Muscle layer of colon (tissue), 2 donors: ENCODE data around the gene TBC1D4.

Experiments used
- H3K27ac ChIP-seq: one replicate; pipeline ENCODE4 v1.7.0; 2013; ENCODE audit warnings: low read depth, mild to moderate bottlenecking, low read length, moderate library complexity
- H3K27me3 ChIP-seq, 2 donors: one replicate each; pipeline ENCODE4 v1.7.0; 2013; ENCODE audit warnings: low read length in 2 of 2, mild to moderate bottlenecking in 2 of 2; ENCODE audit not compliant: insufficient read depth in 2 of 2, control insufficient read depth in 1 of 2
- H3K36me3 ChIP-seq: one replicate; pipeline ENCODE4 v1.7.0; 2013; ENCODE audit warnings: mild to moderate bottlenecking, low read length; ENCODE audit not compliant: insufficient read depth
- H3K4me1 ChIP-seq: one replicate; pipeline ENCODE4 v1.7.0; 2013; ENCODE audit warnings: mild to moderate bottlenecking, low read length; ENCODE audit not compliant: insufficient read depth
- H3K4me3 ChIP-seq, 2 donors: one replicate each; pipeline ENCODE4 v1.7.0; 2013; ENCODE audit warnings: low read length in 2 of 2, low read depth in 1 of 2, mild to moderate bottlenecking in 1 of 2, moderate library complexity in 1 of 2
- H3K9ac ChIP-seq: one replicate; pipeline ENCODE4 v1.7.0; 2013; ENCODE audit warnings: low read length
- H3K9me3 ChIP-seq: one replicate; pipeline ENCODE4 v1.7.0; 2013; ENCODE audit warnings: mild to moderate bottlenecking, low read length
- donor health status: abdominal sarcoma.
- donor health status: Adenocarcinoma of cecum.

The TBC1D4 gene

DNA sequence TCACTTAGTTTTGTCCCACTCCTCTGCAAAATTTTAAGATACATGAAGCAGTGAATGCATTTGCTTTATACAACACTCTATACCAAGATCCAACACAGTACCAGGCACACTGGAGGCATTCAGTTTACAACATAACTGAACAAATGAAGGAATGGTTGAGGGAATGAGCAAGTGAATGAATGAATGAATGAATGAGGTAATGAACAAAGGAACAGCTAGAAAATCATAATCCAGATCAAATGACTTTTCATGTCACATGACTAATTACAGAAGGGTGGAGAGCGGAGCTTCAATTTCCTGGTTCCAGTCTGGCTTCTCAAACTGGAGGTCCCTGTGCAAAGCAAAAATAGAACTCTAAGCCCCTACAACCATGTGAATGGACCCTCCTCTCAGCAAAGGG lies 16.7 kb downstream of the TBC1D4 start:
- Histone ChIP-seq H3K4me1 (no peaks in the 10 kb centered on the region), H3K27ac (no peak overlapping the region), H3K4me3 (no peak overlapping the region), H3K27me3 (no peaks in the 10 kb centered on the region), H3K36me3 (no peaks in the 10 kb centered on the region), H3K9ac (no peak overlapping the region), H3K9me3 (no peaks in the 10 kb centered on the region)

DNA sequence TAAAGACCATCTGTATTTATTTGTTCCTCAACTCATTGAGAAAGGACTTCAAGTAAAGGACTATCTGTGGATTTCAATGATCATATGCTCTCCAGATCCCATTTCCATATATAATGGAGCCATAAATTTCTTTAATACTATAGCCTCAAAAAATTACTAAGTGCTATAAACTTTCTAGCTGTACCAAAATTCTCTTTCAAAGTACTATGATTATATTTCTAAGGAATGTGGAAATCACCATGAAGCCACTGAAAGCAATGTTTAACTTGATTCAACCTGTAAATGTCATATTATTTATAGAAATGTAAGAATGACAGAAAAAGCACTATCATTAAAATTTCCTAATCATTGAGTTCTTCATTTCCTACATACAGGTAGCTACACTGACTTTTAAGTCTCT lies 20.7 kb downstream of the TBC1D4 start:
- H3K4me1 ChIP-seq: peaks cover 4% of the 10 kb centered on the region
- H3K9ac ChIP-seq: no peak overlapping the region

DNA sequence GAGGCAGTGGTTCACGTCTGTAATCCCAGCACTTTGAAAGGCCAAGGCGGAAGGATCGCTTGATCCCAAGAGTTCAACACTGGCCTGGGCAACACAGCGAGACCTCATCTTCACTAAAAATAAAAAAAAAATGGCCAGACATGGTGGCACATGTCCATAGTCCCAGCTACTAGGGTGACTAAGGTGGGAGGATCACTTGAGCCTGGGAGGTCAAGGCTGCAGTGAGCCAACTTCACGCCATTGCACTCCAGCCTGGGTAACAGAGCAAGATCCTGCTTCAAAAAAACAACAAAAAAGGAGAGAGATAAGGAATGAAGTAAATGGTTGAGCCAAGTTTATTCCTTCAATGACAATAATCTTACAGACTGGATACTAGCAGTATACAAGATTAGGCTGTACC lies 21.3 kb downstream of the TBC1D4 start:
- Histone ChIP-seq H3K36me3 (no peaks in the 10 kb centered on the region), H3K9me3 (no peaks in the 10 kb centered on the region), H3K4me1 (peaks cover 7% of the 10 kb centered on the region), H3K9ac (no peak overlapping the region), H3K27ac (no peak overlapping the region), H3K4me3 (no peak overlapping the region), H3K27me3 (no peaks in the 10 kb centered on the region)

More for the DNA sequence above, 20.7 kb downstream of the TBC1D4 start:
- Histone ChIP-seq H3K36me3 (no peaks in the 10 kb centered on the region), H3K9me3 (no peaks in the 10 kb centered on the region), H3K27me3 (no peaks in the 10 kb centered on the region), H3K27ac (no peak overlapping the region), H3K4me3 (no peak overlapping the region)

DNA sequence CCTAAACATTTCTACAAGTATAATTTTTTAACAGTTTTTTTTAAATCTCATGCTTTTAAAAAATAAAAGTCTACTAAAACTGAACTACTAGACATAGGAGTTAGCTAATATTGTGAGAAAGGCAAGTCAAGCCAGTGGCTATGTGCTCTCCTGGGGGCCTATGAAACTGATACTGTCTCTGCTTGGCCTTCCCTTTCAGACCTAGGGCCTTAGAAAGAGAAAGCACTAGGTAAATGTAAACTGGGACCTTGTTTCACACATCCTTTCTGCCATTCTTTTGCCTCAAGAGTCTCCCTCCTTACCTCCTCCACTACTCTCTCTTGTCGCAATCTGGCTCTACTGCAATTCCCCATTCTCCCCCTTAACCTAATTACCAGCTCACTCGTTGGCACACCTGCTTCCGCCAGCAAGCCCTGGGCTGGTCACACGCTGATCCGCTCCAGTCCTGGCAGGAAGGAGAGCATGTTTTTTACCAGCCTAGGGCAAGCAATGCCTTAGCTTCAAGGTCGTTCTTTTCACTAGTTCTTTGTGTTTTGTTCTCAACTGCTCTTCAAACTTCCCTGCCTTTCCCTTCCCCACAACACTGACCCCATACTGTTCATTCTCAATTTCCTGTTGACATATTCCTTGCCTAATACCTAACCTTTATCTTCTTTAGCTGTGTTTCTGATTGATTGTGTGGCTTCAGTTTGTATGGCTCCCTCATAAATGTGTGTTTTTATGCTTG lies 23.1 kb downstream of the TBC1D4 start:
- peaks cover 7% of the 10 kb centered on the region for H3K4me1 ChIP-seq
- H3K9ac ChIP-seq: no peak overlapping the region
- no peaks in the 10 kb centered on the region for H3K27me3 ChIP-seq
- no peak overlapping the region for H3K4me3 ChIP-seq
- H3K36me3 ChIP-seq: no peaks in the 10 kb centered on the region
- H3K27ac ChIP-seq: no peak overlapping the region
- H3K9me3 ChIP-seq: no peaks in the 10 kb centered on the region

DNA sequence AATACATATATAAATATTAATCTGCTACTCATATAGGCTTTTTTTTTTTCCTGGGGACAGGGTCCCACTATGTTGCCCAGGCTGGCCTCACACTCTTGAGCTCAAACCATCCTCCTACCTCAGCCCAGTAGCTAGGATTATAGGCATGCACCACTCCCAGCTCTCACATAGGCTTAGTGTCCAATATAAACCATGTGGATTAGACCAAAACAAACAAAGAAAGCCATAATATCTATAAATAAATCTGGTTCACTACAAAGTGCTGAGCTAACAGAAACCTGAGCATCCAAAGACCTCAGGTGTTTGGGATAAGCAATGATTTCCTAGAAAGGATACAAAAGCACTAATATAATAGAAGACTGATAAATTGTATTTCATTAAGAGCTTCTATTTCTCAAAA lies 26.0 kb downstream of the TBC1D4 start:
- H3K4me3 ChIP-seq: no peak overlapping the region
- H3K9ac ChIP-seq: no peak overlapping the region
- H3K27ac ChIP-seq: no peak overlapping the region
- no peaks in the 10 kb centered on the region for H3K9me3 ChIP-seq
- no peaks in the 10 kb centered on the region for H3K36me3 ChIP-seq
- no peaks in the 10 kb centered on the region for H3K27me3 ChIP-seq
- H3K4me1 ChIP-seq: peaks cover 7% of the 10 kb centered on the region

DNA sequence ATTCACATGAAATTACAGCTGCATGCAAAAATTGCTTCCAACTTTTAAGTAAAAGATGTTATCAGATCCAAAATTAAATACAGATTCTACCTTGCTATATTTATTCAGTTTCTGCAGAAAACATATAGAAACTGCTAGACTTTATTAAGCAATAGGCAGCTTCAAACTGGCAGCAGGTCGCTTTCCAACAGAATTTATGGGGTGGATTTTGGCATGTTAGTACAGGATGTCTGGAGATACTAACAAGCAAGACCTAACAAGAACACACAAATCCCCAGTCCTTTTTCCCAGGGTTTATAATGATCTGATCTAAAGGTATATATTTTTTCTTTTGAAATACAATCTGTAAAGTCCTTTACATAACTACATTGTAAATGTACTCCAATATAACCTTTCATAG lies 27.5 kb downstream of the TBC1D4 start:
- no peaks in the 10 kb centered on the region for H3K27me3 ChIP-seq
- no peaks in the 10 kb centered on the region for H3K9me3 ChIP-seq
- peaks cover 7% of the 10 kb centered on the region for H3K4me1 ChIP-seq
- no peak overlapping the region for H3K27ac ChIP-seq
- H3K9ac ChIP-seq: no peak overlapping the region
- H3K4me3 ChIP-seq: no peak overlapping the region
- H3K36me3 ChIP-seq: no peaks in the 10 kb centered on the region

DNA sequence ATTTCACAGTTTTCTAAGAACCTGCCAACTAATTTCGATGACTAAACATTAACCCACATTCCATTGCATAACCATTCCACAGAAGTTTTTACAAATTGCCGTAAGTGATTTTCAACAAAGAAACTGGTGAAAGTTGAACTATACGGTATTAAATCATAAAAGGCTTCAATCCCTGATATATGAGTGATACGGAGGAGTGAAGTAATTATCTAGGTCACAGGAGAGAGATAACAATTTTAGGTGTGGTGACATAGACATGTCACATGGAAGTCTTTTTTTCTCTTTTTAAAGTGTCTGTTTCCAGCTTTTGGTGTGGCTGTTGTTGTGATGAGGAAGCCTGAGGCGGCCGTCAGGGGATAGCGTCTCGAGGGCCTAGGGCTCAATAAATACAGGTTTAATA lies 29.4 kb downstream of the TBC1D4 start:
- H3K36me3 ChIP-seq: no peaks in the 10 kb centered on the region
- H3K27me3 ChIP-seq: no peaks in the 10 kb centered on the region
- peaks cover 7% of the 10 kb centered on the region for H3K4me1 ChIP-seq
- no peak overlapping the region for H3K9ac ChIP-seq
- no peak overlapping the region for H3K4me3 ChIP-seq
- no peaks in the 10 kb centered on the region for H3K9me3 ChIP-seq
- H3K27ac ChIP-seq: no peak overlapping the region

DNA sequence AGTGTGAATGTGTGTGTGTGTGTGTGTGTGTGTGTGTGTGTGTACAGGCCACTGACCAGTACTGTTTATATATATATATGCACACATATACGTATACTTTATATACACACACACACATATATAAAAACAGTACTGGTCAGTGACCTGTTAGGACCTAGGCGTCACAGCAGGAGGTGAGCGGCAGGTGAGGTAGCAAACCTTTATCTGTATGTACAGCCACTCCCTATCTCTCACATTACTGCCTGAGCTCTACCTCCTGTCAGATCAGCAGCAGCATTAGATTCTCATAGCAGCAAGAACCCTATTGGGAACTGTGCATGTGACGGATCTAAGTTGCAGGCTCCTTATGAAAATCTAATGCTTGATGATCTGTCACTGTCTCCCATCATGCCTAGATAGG lies 34.5 kb downstream of the TBC1D4 start:
- Histone ChIP-seq H3K36me3 (no peaks in the 10 kb centered on the region), H3K27me3 (no peaks in the 10 kb centered on the region), H3K9me3 (no peaks in the 10 kb centered on the region), H3K4me3 (no peak overlapping the region), H3K27ac (no peak overlapping the region), H3K9ac (no peak overlapping the region), H3K4me1 (peaks cover 21% of the 10 kb centered on the region)

DNA sequence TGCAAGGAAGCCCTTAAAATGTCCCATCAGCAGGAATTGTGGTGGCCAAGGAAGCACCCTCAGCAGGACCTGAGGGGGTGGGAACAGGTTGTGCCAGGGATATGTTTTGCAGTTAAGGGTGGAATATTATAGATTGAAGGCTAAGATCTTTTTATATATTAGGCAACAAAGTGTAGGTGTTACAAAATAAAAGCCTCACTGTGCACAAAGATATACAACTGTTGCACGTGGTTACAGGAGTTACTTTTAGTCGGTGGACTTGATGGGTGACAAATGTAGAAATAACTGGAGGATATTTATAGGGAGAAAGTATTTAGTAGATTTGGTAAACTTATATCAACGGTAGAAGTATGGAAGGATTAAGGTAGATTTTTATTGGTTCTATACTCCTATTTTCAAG lies 35.1 kb downstream of the TBC1D4 start:
- H3K27ac ChIP-seq: no peak overlapping the region

DNA sequence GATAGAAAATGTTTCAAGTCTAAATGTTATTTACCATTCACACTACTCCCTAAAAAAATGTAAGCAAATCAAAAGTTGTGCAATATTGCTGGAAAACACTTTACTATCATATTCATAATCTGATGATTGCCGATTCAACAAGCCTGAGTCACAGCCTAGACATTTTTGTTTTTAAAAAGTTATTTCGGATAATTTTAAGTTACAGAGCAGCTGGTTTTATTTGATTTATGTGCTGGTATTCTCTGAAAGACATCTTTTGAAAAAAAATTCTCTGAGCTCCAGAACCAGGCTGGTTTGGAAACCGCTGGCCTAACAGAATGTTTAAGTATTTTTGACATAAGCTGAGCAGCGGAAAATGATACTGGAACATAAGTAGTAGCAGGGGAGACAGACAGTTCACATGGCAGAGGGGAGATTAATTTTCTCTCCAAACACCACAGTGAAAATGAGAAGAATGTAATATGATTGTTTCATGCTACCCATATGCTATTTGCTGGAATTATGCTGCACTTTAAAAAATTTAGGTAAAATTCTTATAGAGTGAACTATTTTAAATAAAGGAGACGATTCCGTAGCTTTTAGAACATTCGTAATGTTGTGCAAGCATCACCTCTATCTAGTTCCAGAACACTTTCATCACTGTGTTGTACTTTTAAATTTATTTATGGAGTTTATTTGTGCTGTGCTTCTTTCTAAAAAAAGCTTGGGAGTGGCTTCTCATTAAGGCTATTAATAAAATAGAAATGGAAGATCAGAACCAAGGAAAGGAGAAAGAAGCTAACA lies 36.1 kb downstream of the TBC1D4 start:
- no peaks in the 10 kb centered on the region for H3K36me3 ChIP-seq
- H3K4me3 ChIP-seq: no peak overlapping the region
- H3K9me3 ChIP-seq: no peaks in the 10 kb centered on the region
- no peak overlapping the region for H3K27ac ChIP-seq
- H3K4me1 ChIP-seq: peaks cover 22% of the 10 kb centered on the region
- H3K27me3 ChIP-seq: no peaks in the 10 kb centered on the region
- no peak overlapping the region for H3K9ac ChIP-seq

More for the DNA sequence above, 35.1 kb downstream of the TBC1D4 start:
- Histone ChIP-seq H3K36me3 (no peaks in the 10 kb centered on the region), H3K27me3 (no peaks in the 10 kb centered on the region), H3K9me3 (no peaks in the 10 kb centered on the region), H3K4me3 (no peak overlapping the region), H3K9ac (no peak overlapping the region), H3K4me1 (peaks cover 22% of the 10 kb centered on the region)

DNA sequence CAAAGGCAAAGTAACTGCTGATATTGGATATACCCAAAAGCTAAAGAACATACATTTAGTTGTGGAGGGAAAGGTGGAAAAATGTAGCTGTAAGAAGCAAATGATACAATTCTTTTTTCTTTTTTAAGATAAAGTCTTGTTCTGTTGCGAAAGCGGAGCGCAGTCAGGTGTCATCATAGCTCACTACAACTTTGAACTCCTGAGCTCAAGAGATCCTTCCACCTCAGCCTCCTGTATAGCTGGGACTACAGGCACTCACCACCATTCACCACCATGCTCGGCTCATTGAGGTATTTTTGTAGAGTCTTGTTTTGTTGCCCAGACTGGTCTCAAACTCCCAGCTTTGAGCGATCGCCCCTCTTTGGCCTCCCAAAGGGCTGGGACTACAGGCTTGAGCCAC lies 38.0 kb downstream of the TBC1D4 start:
- H3K9me3 ChIP-seq: no peaks in the 10 kb centered on the region
- H3K27ac ChIP-seq: no peak overlapping the region
- no peaks in the 10 kb centered on the region for H3K27me3 ChIP-seq
- H3K36me3 ChIP-seq: no peaks in the 10 kb centered on the region
- no peak overlapping the region for H3K9ac ChIP-seq
- H3K4me3 ChIP-seq: no peak overlapping the region
- peaks cover 22% of the 10 kb centered on the region for H3K4me1 ChIP-seq
